Measurements from ENCODE around the gene SYDE1. TPM values are rescaled to one million over a fixed set of nuclear protein-coding genes. Genes with fewer than 3 reads are reported as not detected.

SYDE1 gene, protein sequence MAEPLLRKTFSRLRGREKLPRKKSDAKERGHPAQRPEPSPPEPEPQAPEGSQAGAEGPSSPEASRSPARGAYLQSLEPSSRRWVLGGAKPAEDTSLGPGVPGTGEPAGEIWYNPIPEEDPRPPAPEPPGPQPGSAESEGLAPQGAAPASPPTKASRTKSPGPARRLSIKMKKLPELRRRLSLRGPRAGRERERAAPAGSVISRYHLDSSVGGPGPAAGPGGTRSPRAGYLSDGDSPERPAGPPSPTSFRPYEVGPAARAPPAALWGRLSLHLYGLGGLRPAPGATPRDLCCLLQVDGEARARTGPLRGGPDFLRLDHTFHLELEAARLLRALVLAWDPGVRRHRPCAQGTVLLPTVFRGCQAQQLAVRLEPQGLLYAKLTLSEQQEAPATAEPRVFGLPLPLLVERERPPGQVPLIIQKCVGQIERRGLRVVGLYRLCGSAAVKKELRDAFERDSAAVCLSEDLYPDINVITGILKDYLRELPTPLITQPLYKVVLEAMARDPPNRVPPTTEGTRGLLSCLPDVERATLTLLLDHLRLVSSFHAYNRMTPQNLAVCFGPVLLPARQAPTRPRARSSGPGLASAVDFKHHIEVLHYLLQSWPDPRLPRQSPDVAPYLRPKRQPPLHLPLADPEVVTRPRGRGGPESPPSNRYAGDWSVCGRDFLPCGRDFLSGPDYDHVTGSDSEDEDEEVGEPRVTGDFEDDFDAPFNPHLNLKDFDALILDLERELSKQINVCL
- total RNA-seq (not detected in 2 replicates), polyA plus RNA-seq (not detected in 2 replicates), polyA minus RNA-seq (not detected in 2 replicates)
- 0.21 TPM for total RNA-seq (2013)

DNA sequence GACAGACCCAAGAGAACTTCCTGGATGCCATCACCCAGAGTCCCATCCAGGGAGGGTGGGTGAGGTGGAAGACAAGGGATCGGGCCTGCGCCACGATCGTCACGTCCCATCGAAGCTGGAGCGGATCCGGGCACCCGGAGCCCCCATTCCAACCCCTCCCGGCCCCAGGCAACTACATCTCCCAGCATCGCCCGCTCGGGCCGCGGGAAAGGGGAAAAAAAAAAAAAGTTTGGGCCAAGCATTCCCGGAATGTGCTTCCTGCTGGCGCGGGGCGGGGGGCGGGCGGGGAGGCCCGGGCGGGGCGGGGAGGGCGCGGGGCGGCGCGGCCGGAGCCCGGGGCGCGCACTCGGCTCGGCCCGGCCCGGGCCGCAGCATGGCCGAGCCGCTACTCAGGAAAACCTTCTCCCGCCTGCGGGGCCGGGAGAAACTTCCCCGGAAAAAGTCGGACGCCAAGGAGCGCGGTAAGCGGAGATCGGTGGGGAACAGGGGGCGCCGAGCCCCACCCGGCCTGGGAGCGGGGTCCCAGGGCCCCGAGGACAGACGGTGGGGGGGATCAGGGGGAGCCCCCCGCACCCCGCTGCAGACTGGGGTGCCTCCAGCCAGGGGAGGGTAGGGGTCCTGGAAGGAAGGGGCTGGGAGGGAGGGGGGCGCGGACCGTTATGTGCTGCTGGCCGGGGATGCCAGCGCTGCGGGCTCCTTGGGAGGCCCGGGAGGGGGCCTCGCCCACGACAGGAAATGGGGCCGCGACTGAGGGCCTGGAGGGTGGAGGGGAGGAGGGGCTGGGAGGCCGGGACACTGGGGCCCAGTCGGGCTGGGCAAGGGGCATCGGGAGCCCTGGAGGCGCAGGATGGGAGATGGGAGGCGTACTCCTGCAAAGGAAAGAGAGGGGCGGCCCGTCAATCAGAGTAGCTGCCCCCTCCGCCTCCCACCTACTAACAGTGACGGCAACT is at the start of gene SYDE1:
Gene SYDE1, plus strand, starts transcription at position 341 of the 950 bp plus-strand sequence. Its CDS starts 33 bp downstream, at position 374.
- intact Hi-C loops (cut with micrococcal nuclease): no loop called here
- Mint-ChIP-seq H3K4me3 (peak within 1 kb of the TSS; percentile 66), H3K27me3 (peaks cover 38% of the 10 kb centered on the region), H3K9me3 (ENCODE audit: insufficient read depth) (peaks cover 10% of the 10 kb centered on the region), H3K27ac (no peak within 1 kb of the TSS), H3K4me1 (peaks cover 13% of the 10 kb centered on the region)
- Histone ChIP-seq H3K27me3 (replicated peaks in 1 of 4; ENCODE audit: control extremely low read depth in 1 of 4, control insufficient read depth in 3 of 4, insufficient read depth in 4 of 4, low read length in 3 of 4) (peaks cover 0 to 43% (median 20%) of the 10 kb centered on the region in 4 experiments), H3K9ac (ENCODE audit: low read length) (no peak within 1 kb of the TSS), H3K4me2 (replicated peaks; ENCODE audit: low read depth, low read length, poor library complexity, severe bottlenecking) (peak within 1 kb of the TSS; percentile 55), H2AFZ (ENCODE audit: insufficient read depth, low read depth, low read length, poor library complexity, severe bottlenecking) (no peak within 1 kb of the TSS), H3K79me2 (ENCODE audit: control insufficient read depth, insufficient read depth, low read length) (no peaks in the 10 kb centered on the region), H3K36me3 (replicated peaks in 1 of 2; ENCODE audit: control extremely low read depth in 1 of 2, control insufficient read depth in 1 of 2, extremely low read depth in 1 of 2, insufficient read depth in 2 of 2, low read length in 1 of 2) (no peaks in the 10 kb centered on the region), H3K9me3 (ENCODE audit: control extremely low read depth in 1 of 3, control insufficient read depth in 2 of 3, insufficient read depth in 1 of 3, low read length in 2 of 3) (peaks cover 4 to 34% (median 13%) of the 10 kb centered on the region in 3 donors), H3K4me3 (ENCODE audit: control extremely low read depth in 1 of 5, extremely low read depth in 1 of 5, insufficient read depth in 1 of 5, low read depth in 2 of 5, low read length in 4 of 5) (no peak within 1 kb of the TSS), H4K20me1 (ENCODE audit: control insufficient read depth, insufficient read depth, low read length, poor library complexity, severe bottlenecking) (no peaks in the 10 kb centered on the region), H3K27ac (ENCODE audit: low read length in 2 of 2) (no peak within 1 kb of the TSS), H3K4me1 (ENCODE audit: control insufficient read depth in 2 of 2, insufficient read depth in 2 of 2, low read length in 2 of 2) (peaks cover 13% of the 10 kb centered on the region in 2 donors)
- POLR2A ChIA-PET: no interaction called here
- TF ChIP-seq, protein P1, sequence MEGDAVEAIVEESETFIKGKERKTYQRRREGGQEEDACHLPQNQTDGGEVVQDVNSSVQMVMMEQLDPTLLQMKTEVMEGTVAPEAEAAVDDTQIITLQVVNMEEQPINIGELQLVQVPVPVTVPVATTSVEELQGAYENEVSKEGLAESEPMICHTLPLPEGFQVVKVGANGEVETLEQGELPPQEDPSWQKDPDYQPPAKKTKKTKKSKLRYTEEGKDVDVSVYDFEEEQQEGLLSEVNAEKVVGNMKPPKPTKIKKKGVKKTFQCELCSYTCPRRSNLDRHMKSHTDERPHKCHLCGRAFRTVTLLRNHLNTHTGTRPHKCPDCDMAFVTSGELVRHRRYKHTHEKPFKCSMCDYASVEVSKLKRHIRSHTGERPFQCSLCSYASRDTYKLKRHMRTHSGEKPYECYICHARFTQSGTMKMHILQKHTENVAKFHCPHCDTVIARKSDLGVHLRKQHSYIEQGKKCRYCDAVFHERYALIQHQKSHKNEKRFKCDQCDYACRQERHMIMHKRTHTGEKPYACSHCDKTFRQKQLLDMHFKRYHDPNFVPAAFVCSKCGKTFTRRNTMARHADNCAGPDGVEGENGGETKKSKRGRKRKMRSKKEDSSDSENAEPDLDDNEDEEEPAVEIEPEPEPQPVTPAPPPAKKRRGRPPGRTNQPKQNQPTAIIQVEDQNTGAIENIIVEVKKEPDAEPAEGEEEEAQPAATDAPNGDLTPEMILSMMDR (IDR thresholded peaks at IDR 0.05): no peak
- no peak for TF ChIP-seq EZH2 (IDR thresholded peaks at IDR 0.05; ENCODE audit: borderline replicate concordance, insufficient read depth, low read depth, low read length, poor library complexity, severe bottlenecking)
- ATAC-seq (ENCODE audit: low read depth): no peak
- DNase-seq: no peak
- WGBS (ENCODE audit: insufficient coverage): 6% methylated on average over 58 of the region's 78 CpGs
- CTCF ChIA-PET: interaction anchor here (1.0 kb wide), 1 partner anchor 15 kb away, joined by 3 read pairs; no protein-coding TSS in a partner anchor

All from B cell (primary cell).